Kasumi-1 (cell line): Measurements from ENCODE around the gene GSE1.
"Not testable (repeated sequence)": the region's sequence is repeated elsewhere in the genome, so short reads cannot be mapped to it uniquely, and the experiment has no call there.

Experiments used
- DNase-seq, 2 experiments: peaks; one replicate each; lab custom pipeline; 2025; lab: John Stamatoyannopoulos, UW

GSE1 gene

DNA sequence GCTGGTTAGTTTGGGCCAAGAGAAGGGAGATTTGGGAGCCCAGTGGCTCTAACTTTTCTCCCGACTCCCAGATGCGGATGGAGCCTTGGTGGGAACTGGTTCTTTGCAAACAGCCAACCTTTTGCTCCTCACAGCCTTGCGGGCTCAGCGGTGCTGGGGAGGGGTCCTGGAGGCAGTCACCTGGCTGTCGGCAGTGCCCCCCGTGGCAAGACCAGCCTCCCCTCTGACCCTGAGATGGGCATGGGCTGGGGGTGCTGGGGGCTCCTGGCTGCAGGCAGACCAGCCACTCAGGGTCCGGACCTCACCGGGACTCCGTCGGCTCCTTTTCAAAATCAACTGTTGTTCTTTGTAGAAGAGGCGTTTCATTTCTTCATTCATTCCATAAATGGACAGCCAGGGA lies 21.7 kb upstream of the GSE1 start:
- DNase-seq: no peak

DNA sequence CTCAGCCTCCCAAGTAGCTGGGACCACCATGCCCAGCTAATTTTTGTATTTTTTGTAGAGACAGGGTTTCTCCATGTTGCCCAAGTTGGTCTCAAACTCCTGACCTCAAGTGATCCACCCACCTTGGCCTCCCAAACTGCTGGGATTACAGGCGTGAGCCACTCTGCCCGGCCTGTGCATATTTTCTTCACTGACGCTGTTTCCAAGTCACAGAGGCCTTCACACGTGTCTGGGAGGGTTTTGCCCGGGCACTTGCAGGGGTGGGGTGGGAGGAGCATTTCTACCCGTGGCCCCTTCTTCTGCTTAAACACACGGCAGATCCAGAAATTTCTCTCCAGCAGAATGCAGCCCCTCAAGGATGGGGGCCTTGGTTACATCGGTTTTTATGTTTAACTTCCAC lies 20.8 kb upstream of the GSE1 start:
- not testable (repeated sequence) for DNase-seq

DNA sequence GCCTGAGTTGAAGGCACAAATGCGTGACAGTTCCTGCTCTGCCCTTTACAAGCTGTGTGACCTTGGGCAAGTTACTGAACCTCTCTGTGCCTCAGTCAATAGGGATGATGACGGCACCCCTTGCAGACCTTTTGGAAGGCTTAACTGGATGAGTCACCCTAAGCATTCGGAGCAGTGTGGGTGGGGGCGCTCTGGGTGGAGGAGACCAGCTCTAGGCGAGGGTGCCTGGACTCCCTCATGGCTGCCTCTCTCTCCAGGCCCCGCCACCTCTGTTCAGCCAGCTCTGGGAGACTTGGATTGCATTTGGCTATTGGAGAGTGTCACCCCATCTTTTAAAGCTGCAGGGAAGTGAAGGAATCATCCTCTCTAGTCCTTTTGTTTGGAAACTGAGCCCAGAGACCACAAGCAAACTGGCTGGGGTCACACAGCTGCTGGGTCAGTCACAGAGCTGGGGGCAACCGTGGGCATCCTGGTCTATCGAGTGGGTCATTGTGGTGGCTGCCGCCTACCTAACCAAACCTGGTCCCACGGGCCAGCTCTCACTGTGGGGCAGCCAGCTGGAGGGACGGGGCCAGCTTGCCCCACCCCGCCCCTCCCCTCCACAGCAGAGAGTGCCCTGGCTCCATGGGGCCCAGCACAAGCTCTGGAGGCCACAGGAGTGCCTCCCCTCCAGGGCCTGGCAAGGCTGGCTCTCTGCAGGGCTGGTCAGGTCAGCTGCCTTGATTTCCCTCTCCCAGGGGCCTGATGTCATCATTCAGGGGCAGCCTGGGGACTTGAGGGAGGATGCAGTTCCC lies 20.2 kb upstream of the GSE1 start:
- DNase-seq: no peak

DNA sequence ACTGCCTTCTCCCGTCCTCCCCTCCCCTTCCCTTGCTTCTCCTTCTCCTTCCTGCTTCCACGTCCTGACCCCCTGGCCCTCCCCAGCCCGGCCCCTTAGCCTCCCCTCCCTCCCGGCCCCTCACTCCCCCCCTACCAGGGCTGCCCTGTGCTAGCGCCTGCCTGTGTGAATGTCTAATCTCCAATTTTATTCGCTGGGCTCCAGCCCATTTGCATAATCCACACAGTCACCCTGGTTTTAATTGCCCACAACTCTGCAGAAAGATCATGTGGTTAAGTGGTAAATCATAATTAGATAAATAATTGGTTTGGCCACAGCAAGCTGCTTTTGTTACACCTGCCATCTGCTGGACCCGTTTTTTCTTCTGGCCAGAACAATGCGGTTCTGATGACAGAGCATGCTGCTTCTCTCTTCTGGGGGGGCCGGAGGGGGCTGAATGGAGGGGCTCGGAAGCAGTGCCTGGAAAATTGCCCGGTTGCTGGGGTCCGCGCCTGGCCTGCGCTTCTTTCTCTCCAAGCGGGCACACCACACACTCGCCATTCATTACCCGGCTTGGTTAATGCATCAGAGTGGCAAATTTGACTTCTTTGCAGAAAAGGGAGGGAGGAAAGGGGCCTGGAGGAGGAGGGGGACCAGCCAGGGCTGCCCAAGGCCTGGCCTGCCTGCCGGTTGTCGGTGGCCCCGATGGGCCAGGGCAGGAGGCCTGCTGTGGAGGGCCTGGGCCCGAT lies 19.5 kb upstream of the GSE1 start:
- no peak for DNase-seq

DNA sequence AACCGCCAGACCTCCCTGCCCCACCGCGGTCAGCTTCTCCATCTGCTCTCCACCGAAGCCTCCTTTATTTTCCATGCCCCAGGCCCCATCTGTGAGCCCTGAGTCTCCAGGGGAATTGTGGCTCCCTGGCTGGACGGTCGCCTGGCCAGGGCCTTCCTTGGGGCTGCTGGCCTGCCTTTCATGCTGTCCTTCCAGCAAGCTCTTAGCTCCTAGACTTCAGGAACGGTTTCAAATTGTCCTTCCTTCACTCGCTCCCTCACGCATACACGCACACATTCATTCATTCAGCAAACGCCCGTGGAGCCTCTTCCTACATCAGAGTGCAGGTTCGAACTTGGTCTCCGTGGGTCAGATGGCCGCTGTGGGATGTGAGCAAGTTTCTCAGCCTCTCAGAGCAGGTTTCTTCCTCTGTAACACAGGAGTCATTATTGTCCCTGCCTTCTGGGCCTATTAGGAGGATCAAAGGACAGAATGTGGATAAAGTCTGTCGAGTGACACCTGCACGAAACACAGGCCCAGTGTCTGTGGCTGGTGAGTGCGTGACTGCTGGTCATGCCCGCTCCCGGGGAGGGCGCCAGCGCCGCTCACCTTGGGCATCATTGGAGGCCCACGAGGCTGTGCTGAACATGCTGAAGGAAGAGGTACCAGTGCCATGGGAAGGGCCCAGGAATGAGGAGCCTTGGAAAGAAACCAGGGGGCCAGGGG lies 18.7 kb upstream of the GSE1 start:
- DNase-seq: no peak

DNA sequence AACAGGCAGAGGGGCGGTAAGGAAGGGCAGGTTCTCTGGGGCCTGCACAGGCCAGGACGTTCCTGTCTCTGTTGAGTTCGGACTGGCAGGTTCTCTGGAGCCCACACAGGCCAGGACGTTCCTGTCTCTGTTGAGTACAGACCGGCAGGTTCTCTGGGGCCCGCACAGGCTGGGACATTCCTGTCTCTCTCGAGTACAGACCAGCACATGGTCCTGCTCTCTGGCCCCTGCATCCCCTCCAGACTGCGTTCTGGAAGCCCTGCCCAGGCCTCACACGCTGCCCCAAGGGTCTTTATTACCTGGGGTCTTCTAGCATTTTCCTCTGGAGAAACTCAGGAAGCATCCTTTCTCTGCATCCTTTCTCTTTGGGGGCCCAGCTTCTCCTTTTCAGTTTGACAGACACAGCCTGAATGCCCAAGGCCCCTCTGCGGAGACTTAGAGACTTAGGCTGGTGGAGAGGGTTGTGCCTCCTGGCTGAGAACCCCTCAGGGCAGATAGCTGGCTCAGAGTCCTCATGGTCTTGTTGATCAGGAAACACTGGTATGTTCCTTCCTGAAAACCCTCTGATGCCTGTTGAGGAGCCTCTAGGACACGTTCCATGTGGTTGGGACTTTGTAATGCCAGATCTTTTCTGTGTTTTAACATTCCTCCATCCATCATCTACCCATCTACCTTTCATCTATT lies 18.0 kb upstream of the GSE1 start:
- DNase-seq: no peak

DNA sequence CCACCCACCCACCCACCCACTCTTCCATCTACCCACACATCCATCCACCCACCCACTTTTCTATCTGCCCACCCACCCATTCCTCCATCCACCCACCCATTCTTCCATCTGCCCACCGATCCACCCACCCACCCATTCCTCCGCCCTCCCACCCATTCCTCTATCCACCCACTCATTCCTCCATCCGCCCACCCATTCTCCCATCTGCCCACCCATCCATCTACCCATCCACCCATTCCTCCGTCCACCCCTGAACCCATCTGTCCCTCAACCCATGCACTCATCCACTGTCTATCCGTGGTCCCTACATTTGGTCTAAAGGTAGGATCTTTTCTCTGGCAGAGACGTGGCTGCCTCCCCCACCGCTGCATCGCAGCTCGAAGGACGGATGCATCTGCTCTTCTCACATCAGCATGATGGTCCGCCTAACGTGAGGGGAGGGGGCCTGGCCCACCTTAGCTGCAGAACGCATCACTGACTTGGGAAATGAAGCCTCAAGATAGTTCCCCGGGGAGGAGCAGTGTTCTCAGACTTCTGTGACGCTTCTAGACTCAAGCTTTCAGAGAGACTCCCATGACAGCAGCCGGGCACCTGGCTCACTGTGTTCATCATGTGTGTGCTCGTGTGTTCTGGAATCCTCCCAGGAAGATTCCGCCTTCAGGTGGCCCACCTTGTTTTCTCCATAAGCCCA lies 17.2 kb upstream of the GSE1 start:
- DNase-seq: no peak

DNA sequence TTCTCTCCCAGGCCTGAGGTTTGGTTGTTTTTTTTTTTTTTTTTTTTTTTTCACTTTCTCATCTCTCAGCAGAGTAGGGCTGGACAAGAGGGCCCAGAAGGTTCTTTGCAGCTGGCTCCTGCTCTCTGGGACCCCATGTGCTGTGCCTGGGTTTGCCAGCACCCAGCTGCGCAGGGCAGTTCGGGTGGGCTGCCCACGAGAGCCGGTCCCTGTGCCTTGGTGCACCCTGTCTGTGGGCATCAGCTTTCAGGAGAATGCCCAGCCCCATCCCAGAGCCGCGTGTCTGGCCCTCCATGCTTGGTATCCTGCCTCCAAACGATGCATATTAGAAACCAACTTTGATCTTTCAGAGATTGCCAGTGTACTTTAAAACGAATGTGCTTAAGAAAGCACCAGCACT lies 15.0 kb upstream of the GSE1 start:
- DNase-seq: no peak

DNA sequence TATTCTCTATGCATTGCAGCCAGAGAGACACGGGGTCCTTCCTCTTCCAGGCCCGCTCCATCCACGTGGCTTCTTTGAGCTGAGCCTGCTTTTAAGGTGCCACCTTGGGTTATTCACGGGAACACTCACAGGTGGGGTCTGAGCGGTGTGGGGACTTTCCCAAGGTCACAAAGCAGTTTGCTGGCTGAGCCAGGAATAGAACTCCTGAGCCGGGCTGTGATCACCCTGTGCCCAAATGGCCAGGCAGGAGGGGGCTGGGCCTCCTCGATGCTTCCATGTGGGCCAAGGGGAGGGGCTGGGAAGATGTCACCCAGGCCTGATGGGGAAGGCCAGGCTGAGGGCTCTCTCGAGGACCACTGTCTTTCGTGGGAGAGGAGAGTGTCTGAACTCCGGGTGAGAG lies 13.0 kb upstream of the GSE1 start:
- DNase-seq: no peak

DNA sequence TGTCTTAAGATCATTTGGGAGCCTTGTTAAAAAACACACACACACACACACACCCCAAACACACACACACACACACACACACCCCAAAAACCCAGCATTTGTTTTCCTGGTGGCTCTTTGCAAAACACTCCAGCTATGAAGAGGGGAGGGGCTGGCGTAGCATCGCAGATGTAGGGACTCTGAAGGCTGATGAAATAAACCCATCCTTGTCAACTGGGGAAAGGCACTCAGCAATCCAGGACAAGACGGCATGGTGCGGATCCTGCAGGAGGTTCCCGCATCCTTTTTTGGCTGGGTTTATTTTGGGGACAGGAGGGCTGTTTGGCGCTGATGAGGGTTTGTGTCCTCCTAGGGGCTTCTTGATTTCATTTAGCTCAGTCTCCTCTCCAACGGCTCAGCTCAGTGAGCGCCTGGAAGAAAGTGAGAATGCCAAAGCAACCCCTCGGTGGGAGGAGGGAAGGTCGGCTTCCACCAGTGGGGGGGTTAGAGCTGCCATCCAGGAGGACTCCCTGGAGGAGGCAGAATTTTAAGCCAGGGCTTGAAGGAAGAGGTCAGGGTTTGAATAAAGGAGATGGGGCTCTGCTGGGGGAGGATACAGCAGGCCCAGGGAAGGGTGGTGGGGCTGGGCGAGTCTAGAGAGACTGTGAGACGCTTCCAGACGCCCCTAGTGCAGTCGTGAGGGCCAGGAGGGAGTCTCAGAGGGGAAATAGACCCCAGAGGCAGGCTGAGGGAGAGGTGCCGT lies 12.4 kb upstream of the GSE1 start:
- no peak for DNase-seq

DNA sequence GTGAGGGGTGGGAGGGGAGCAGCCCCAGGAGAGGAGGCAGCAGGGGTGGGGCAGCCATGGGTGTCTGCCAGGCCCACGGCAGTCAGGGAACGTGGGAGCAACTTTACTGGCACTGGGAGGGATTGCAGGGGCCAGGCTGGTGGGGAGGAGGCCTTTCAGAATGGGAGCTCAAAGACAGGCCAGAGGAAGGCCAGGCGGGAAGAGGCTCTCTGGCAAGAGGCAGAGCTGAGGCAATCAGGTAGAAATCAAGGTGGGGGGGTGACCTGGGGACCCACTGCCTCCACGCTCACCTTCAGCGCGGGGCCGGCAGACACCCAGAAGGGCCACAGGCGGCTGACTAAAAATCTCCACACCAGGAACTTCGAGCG lies 11.9 kb upstream of the GSE1 start:
- DNase-seq: no peak

DNA sequence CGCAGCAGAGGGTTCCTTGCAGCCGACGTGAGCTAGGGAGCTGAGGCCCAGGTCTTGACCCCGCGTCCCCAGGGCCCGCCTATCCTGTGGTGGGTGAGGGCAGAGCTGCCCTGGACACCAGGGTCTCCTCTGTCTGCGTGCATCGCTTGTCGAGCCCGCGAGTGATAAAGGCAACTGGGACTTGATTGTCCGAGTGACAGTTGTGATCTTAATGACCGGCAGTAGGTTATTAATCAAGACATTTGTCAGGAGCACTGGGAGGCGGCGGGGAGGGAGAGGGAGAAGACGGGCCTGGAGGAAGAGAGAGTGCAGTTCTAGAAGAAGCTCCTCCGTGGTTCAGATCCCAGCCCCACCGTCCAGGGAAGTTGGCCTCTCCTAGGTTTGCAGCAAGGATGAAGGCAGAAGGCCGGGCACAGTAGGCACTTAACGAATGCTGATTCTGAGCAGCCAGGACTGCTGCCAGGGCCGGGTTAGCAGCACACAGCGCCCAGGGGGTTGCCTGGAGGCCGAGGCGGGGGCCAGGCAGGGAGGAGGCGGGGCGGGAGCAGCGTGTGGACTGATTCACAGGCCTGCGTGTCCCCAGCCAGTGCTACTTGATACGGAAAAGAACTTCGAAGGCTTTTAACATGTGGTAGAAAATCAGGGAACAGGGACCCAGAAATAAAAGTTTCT lies 11.3 kb upstream of the GSE1 start:
- no peak for DNase-seq

DNA sequence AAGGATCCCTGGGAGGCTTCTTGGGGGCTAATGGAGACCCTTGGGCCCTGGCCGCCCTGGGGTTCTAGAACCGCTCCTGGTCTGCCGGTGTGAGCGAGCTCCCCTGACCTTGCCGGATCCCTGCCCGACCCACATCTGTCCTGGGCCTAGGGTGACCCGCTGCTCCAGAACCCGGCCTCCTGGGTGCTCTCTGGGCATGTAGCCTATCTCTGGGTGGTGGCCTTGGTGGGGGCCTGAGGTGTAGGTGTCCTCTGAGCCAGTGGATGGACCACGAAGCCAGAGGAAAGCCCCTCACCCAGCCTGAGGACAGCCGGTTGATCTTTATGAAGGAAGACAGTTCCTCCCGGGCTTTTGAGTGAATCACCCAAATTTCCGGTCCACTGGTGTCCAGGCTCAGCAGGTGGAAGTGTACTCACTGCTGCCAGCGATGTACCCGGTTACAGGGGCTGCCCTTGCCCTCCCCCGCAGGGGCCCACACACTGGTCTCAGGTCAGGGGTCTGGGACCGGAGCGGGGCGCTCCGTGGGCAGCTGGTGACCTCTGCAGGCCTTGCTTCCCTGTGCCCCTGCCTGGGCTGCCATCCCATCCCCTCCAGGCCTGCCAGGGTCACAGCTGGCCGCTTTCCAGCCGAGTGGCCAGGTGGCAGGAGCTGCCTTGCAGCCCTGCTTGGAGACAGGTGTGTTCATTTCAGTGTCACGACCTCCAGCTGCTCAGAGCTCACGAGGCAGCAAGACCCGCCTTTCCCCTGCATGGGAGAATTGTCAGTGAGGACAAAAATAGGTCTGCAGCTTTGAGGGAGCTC lies 10.5 kb upstream of the GSE1 start:
- DNase-seq: no peak

DNA sequence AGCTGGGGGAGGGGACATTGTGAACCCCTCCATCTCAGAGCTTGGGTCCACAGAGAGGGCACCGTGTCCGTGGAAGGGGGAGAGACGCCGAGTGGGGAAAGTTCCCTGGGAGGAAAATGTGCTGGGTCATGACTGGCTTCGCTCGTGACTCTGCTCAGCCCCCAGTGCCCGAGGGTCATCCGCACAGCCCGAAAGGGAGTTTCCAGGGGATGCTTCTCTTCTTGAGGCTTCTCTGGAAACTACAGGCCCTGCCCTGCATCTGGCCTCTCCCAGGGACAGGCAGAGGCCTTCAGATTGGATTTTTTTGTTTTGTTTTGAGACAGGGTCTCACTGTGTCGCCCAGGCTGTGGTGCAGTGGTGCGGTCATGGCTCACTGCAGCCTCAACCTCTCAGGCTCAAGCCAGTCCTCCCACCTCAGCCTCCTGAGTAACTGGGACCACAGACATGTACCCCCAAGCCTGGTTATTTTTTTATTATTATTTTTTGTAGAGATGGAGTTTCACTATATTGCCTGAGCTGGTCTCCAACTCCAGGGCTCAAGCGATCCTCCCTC lies 9.8 kb upstream of the GSE1 start:
- no peak for DNase-seq

DNA sequence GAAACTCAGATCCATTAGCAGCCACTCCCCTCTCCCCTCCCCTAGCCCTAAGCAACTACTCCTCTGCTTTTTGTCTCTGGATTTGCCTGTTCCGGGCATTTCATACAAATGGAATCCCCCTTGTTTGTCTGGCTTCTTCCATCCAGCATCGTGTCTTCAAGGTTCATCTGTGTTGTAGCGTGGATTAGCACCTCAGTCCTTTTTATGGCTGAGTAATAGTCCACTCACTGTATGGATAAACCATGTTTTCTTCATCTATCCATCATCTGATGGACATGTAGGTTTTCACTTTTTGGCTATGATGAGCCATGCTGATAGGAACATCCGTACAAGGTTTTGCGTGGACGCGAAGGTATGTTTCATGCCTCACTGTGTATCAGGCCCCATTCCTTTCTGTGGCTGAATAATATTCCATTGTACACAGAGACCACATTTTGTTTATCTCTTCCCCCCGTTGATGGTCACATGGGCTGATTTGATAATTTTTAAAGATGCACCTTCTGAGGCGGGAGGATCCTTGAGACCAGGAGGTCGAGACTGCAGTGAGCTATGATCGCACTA lies 8.9 kb upstream of the GSE1 start:
- no peak for DNase-seq

DNA sequence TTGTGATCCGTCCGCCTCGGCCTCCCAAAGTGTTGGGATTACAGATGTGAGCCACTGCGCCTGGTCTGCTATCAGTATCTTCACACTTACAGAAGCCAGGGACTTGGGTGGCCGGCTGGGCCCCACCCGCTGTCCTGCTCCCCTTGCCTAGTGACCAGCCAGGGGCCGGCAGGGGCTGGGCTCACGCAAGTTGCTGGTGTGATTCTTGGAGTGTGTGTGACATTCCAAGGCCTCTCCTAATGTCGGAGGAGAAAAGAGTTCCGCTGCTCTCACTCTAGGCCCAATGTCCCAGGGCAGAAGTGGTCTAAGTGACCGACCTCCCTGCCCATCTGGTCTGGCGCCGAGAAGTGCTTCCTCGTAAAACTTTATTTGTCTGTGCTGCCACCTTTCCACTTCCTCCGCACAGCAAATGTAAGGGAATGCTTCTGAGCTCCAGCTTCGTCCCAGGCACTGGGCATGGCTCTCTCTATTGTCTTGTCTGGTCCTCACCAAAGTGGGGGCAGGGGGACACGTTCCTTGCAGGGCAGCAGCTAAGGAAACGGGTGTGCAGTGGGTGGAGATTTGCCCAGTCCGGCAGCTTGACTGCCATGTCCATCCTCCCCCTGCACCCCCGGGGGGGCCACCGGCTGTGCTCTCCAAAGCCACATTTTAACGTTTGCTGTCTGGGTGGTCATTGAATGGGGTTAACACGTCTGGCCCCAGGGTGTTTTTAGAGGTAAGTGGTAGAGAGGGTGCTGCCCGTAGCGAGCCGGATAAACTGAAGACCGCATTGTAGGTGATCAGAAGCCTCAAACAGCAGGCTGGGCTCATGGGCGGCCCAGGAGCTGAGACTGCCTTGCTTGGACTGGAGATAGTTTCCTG lies 7.8 kb upstream of the GSE1 start:
- no peak for DNase-seq

DNA sequence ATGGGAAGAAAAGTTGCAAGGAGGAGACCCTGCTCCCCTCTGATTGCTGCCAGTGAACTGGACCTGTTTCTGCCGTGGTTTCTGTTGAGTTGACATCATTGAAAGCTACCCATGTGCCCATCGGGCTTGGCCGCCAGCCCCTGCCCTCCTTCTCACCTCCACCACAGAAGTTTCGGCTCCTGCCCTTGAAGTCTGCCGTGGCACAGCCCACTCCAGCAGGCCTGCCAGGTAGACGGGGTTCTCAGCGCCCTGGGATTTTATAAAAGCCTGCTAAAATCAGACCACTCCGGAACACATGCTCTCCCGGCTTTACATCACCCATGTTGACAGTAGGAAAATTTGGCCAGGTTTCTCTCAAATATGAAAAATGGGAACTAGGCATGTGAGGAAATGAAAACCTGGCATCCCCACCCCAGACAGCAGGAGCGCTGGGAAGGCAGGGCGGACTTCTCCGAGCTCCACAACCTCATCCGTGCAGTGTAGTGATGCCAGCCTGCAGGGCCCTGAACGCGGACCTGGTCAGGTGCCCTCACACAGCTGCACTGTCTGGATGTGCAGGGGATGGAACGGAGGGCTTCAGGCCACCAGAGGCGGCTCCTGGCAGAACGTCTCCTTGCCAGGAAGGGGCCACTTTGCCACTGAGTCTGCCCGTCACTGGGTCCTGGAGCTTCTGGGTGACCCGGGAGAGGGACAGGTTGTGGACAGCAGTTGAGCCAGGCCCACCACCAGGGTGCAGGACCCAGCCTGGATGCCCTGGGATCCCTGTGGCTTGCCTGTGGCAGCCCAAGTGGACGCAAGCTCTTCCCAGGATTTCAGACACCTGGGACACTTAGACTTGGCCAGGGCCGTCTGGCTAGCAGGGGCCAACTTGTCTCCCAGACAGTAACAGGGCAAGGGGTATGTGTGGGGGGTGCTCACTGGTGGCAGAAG lies 6.9 kb upstream of the GSE1 start:
- no peak for DNase-seq
